Cardiac fibroblast (primary cell): ENCODE results near the gene CHTF18.

Experiments used
- DNase-seq, 2 donors: peaks; one replicate each; pipeline versions ENCODE4 v3.0.0 to v3.0.0-alpha.2; 2010; ENCODE audit warnings: low read depth in 2 of 2
- H3K4me3 ChIP-seq, 2 donors: replicated peaks in 1 of 2; 1 replicate in 1 of 2; 2 replicates in 1 of 2; pipeline ENCODE4 v1.5.1; 2011; ENCODE audit warnings: low read depth in 2 of 2, low read length in 2 of 2, mild to moderate bottlenecking in 2 of 2, moderate library complexity in 1 of 2
- CTCF ChIP-seq: IDR thresholded peaks from one replicate; pipeline ENCODE4 v1.5.1; 2011; ENCODE audit warnings: low read depth, mild to moderate bottlenecking, low read length, inconsistent platforms

The CHTF18 gene

DNA sequence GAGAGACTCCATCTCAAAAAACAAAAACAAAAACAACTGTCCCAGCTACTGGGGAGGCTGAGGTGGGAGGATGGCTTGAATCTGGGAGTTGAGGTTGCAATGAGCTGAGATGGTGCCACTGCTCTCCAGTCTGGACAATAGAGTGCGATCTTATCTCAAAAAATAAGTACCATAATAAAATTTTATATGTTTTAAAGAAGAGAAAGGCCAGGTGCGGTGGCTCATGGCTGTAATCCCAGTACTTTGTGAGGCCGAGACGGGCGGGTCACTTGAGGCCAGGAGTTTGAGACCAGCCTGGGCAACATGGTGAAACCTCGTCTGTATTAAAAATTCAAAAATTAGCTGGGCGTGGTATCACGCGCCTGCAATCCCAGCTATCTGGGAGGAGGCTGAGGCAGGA, 11.6 kb upstream of the CHTF18 start:
- TF ChIP-seq CTCF = no peak
- no peak for DNase-seq
- no peak overlapping the region for H3K4me3 ChIP-seq

- peak in 1 of 2 donors; percentile 3 for DNase-seq
- no peak overlapping the region for H3K4me3 ChIP-seq
These were observed 10.6 kb upstream of the CHTF18 start for GRCh38 chr16:777826-778225.

GRCh38 chr16:778447-778846, 10.0 kb upstream of the CHTF18 start:
- no peak for TF ChIP-seq CTCF
- no peak for DNase-seq

More at GRCh38 chr16:777826-778225, 10.6 kb upstream of the CHTF18 start:
- no peak for TF ChIP-seq CTCF

DNA sequence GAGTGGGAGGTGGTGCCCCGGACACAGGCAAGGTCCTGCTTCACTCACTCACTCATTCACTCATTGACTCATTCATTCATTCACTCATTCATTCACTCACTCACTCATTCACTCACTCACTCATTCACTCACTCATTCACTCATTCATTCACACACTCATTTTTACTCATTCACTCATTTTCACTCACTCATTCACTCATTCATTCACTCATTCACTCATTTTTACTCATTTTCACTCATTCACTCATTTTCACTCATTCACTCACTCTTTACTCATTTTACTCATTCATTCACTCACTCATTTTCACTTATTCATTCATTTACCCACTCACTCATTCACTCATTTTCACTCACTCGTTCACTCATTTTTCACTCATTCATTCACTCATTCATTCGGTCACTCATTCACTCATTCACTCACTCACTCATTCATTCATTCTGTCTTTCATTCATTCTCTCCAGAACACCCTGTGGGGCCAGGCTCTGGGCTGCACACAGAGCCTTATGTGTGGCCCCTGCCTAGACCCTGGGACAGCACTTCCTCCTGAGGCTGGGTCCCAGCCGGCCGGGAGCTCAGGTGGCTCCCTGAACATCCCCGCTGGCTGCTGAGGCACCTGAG, 9.4 kb upstream of the CHTF18 start:
- no peak for DNase-seq
- no peak for TF ChIP-seq CTCF
- no peak overlapping the region for H3K4me3 ChIP-seq

More at GRCh38 chr16:778447-778846, 10.0 kb upstream of the CHTF18 start:
- H3K4me3 ChIP-seq = no peak overlapping the region

DNA sequence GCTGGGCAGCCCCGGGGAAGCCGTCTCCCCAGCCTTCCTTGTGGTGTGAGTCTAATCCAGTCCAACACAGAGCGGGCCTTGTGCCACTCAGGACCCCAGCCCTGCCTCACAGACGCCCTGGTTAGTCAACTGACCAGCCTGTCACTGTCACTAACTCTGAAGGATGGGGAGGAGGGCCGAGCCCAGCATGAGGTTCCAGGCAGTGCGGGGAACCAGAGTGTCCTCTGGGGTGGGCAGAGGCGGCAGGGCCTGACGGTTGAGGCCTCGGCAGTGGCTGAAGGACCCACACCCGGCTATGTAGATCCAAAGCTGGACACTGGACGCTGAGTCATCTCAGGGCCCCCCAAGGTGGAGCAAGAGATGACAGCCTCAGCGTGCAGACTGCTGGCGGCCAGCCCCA, 8.9 kb upstream of the CHTF18 start:
- no peak for TF ChIP-seq CTCF
- no peak for DNase-seq
- no peak overlapping the region for H3K4me3 ChIP-seq

- DNase-seq = no peak
- H3K4me3 ChIP-seq = no peak overlapping the region
- TF ChIP-seq CTCF = no peak
These were observed 8.1 kb upstream of the CHTF18 start for GRCh38 chr16:780296-780695.
